Measurements from ENCODE around the gene BOC. TPM values are rescaled to one million over a fixed set of nuclear protein-coding genes. Genes with fewer than 3 reads are reported as not detected.

Gene BOC
- total and polyA plus RNA-seq, 8 donors, result 6.0 to 34.8 (median 27.4) TPM

DNA sequence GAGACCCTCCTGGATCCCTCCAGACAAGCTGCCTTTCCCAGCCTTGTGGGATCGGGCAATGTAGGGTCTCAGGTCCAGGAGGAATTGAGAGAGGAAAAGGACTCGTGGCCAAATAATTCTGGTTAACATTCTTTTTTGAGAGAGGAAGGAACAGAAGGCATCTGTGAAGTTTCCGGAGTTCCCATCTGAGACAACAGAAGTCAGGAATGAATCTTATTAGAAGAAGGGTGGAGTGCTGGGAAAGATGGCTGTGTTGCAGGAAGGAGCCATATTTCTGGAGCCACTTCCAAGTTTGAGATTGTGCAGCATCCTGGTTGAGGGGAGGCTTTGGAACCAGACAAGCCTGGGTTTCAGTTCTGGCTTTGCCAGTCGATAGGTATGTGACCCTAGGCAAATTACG lies 9.4 kb downstream of the BOC start:
- H3K27me3 ChIP-seq, result peaks cover 0 to 6% of the 10 kb centered on the region in 2 donors
- H3K4me1 ChIP-seq, result no peaks in the 10 kb centered on the region
- no peak for TF ChIP-seq CTCF (IDR thresholded peaks at IDR 0.05)
- DNase-seq (no peak), ATAC-seq (no peak)
- intact Hi-C loops (cut with DNase I), result no loop called here
- no peak overlapping the region for H3K4me3 ChIP-seq
- H3K27ac ChIP-seq, result no peak overlapping the region
- H3K9me3 ChIP-seq, result no peaks in the 10 kb centered on the region
- no peaks in the 10 kb centered on the region for H3K36me3 ChIP-seq

DNA sequence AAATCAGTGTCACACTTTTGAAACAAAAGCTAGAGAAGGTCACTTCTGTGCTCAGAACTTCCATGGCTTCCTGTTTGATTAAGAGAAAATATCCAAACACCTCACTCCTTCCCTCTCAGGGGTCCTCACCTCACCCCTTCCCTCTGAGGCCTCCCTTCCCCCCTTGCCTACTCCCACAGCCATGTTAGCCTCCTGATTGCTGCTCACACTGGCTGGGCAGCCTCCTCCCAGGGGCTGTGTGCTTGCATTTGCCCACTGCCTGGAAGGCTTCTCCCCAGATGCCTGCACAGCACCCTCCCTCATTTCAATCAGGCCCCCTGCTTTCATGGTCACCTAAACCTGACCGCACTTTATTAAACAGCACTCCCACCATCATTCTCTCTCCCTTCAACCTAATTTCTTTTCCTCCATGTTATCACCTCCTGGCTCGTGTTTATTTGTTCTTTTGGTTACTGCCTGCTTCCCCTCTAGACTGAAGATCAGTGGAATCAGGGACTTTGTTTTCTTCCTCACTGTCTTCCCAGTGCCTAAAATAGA lies 10.4 kb downstream of the BOC start:
- H3K4me1 ChIP-seq, result no peaks in the 10 kb centered on the region
- DNase-seq (no peak), ATAC-seq (no peak)
- H3K4me3 ChIP-seq, result no peak overlapping the region
- intact Hi-C loops (cut with DNase I), result no loop called here
- H3K36me3 ChIP-seq, result no peaks in the 10 kb centered on the region
- no peak overlapping the region for H3K27ac ChIP-seq
- TF ChIP-seq CTCF (IDR thresholded peaks at IDR 0.05), result no peak
- peaks cover 0 to 5% of the 10 kb centered on the region in 2 donors for H3K27me3 ChIP-seq
- no peaks in the 10 kb centered on the region for H3K9me3 ChIP-seq

DNA sequence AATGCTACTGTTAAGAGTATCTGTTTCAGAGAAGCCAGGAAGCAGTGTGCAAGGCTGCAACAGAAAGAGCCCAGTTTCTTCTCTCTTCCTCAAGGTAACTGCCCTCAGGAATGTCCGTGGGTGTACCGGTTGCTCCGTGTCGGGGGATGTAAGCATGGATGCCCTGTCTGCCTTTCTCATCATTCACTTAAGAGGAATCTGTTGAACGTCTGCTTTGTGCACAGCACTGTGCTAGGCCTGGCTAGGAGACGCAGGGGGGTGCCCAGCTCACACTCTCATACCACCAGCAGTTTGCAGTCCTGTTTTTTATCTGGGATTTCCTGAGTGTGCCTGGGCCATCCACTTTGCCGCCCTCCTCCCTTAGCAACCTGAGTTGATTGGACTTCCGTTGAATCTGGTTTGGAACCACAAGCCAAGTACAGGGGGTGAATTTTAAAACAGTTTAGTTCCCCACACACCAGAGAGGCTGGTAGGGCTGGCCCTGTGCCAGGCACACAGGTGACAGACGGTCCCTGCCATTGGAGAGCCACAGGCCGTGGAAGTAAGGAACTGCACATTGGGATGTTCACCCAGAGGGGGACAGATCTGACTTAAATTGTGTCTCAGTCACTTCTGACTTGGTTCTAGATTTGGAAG lies 11.2 kb downstream of the BOC start:
- no peak for TF ChIP-seq CTCF (IDR thresholded peaks at IDR 0.05)
- Histone ChIP-seq H3K36me3 (no peaks in the 10 kb centered on the region), H3K9me3 (no peaks in the 10 kb centered on the region), H3K27me3 (no peaks in the 10 kb centered on the region), H3K4me3 (no peak overlapping the region), H3K4me1 (no peaks in the 10 kb centered on the region), H3K27ac (no peak overlapping the region)
- no peak for ATAC-seq
- intact Hi-C loops (cut with DNase I), result no loop called here
- DNase-seq, result no peak

DNA sequence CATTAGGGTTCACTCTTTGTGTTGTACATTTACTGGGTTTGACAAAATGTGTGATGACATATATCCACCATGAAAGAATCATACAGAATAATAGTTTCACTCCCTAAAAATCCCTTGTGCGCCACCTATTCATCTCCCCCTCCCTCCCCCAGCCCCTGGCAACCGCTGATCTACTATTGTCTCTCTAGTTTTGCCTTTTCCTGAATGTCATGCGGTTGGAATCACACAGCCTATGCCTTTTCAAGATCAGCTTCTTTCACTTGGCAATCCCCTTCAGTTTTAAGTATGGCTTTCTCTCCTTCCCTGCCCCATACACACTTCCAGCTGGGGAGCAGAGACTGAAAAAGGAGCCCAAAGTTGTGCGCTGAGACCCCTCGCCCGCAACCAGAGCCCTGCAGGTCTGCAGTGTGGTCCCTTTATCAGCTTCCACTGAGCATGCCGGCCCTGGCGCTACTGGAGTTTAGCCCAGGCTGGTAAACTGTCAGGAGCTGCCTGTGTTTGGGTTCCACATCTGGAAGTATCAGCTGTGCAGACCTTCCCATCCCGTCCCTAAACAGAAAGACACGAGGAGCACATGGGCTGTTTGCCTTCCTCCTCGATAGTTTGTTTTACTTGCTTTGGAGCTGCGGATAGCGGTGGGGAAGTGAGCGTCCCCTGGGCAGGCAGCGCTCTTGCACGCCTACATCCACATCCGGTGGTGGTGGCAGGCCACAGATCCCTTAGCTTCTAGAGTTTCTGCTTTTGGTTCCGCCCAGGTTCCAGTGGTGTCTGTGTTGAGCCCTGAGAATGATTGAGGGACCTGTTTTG lies 12.3 kb downstream of the BOC start:
- ATAC-seq (no peak), DNase-seq (no peak)
- H3K4me3 ChIP-seq, result no peak overlapping the region
- intact Hi-C loops (cut with DNase I), result no loop called here
- H3K9me3 ChIP-seq, result no peaks in the 10 kb centered on the region
- peaks cover 0 to under 1% of the 10 kb centered on the region in 2 donors for H3K27me3 ChIP-seq
- H3K27ac ChIP-seq, result no peak overlapping the region
- H3K4me1 ChIP-seq, result no peaks in the 10 kb centered on the region
- H3K36me3 ChIP-seq, result no peaks in the 10 kb centered on the region
- TF ChIP-seq CTCF (IDR thresholded peaks at IDR 0.05), result no peak

- Histone ChIP-seq H3K36me3 (no peaks in the 10 kb centered on the region), H3K4me3 (no peak overlapping the region), H3K4me1 (no peaks in the 10 kb centered on the region), H3K9me3 (no peaks in the 10 kb centered on the region), H3K27me3 (peaks cover 0 to 3% of the 10 kb centered on the region in 2 donors), H3K27ac (no peak overlapping the region)
- intact Hi-C loops (cut with DNase I), result no loop called here
- no peak for DNase-seq
- no peak for ATAC-seq
- TF ChIP-seq CTCF (IDR thresholded peaks at IDR 0.05), result no peak
These were observed 13.9 kb downstream of the BOC start for GRCh38 chr3:113225286-113225685.

All from left lung (tissue), 10 donors.